Stimulated activated memory B cell treated with anti-CD40 and anti-IgM and Interleukin-4, amounts not matched to agents 10 μg/mL and 1 μg/mL and 100 μg/mL, for 72 hours (primary cell): Measurements from ENCODE around the gene ARL10.

ENCODE experiments used
- ATAC-seq: fragments of 150-1000 bp; cut with Tn5 transposase; 2 replicates; pipeline ENCODE4 v1.10.0; 2021
- H3K27ac Mint-ChIP-seq: one replicate; pipeline ENCODE4 v1.8.0; 2022; ENCODE audit warnings: mild to moderate bottlenecking, mixed read lengths
- H3K27me3 Mint-ChIP-seq: one replicate; pipeline ENCODE4 v1.8.0; 2022; ENCODE audit warnings: mixed read lengths
- H3K36me3 Mint-ChIP-seq: one replicate; pipeline ENCODE4 v1.8.0; 2022; ENCODE audit warnings: mixed read lengths
- H3K4me1 Mint-ChIP-seq: one replicate; pipeline ENCODE4 v1.8.0; 2022; ENCODE audit warnings: mixed read lengths
- H3K4me3 Mint-ChIP-seq: one replicate; pipeline ENCODE4 v1.8.0; 2022; ENCODE audit warnings: mild to moderate bottlenecking, moderate library complexity, mixed read lengths
- H3K9me3 Mint-ChIP-seq: one replicate; pipeline ENCODE4 v1.8.0; 2022; ENCODE audit warnings: mixed read lengths

The ARL10 gene

DNA sequence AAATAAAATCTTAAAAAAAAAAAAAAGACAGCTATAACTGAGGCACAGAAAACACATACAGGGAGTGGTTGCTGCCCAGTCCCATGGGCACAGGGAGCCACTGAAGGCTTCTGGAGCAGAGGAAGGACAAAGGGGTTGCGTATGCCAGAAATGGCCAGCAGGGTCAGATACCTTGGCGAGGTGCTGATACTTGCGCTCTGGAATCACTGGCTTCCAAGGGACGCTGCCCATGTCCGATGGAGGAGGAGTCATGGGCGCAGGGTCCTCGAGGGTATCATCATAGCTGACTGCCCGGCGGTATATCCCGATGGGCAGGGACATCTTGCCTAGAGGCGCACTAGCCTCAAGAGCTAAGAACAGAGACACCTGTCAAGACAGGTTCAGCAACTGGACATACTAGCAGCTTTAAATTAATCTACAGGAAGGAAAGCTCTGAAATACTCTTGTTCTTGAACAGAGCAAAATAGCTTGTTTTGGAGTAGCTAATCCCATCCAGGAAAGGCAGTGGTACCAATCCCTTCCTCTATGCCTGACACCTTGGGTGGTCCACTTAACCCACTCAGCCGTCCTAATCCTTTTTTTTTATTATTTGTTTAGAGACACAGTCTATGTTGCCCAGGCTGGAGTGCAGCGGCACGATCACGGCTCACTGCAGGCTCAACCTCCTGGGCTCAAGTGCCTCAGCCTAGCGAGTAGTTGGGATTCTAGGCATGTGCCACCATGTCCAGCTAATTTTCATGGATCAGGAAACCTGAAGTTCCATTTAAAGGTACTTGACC, 9.7 kb upstream of the ARL10 start:
- no peak for ATAC-seq
- Mint-ChIP-seq H3K4me1 (peaks cover 48% of the 10 kb centered on the region), H3K9me3 (no peaks in the 10 kb centered on the region), H3K27ac (no peak overlapping the region), H3K27me3 (no peaks in the 10 kb centered on the region), H3K4me3 (no peak overlapping the region), H3K36me3 (peaks cover 42% of the 10 kb centered on the region)

DNA sequence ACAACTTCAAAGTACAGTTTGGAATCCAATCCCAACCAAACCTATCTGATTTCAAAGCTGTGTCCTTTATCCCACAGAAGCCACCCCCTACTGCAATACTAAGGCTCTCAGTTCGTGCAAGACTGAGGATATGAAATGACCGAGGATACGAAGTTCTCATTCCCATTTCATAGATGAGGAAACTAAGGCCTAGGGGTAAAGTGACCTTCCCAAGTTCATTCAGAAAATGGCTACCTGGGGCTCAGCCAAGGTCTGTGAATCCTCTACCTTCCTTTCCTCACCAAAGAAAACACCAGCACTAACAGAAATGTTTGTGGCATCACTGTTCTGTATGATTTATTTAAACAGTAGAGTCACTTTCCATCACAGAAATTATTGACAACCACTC, 9.1 kb upstream of the ARL10 start:
- no peaks in the 10 kb centered on the region for H3K9me3 Mint-ChIP-seq
- no peak overlapping the region for H3K27ac Mint-ChIP-seq
- H3K4me1 Mint-ChIP-seq: peaks cover 54% of the 10 kb centered on the region
- peaks cover 38% of the 10 kb centered on the region for H3K36me3 Mint-ChIP-seq
- no peak overlapping the region for H3K4me3 Mint-ChIP-seq
- no peaks in the 10 kb centered on the region for H3K27me3 Mint-ChIP-seq
- no peak for ATAC-seq

DNA sequence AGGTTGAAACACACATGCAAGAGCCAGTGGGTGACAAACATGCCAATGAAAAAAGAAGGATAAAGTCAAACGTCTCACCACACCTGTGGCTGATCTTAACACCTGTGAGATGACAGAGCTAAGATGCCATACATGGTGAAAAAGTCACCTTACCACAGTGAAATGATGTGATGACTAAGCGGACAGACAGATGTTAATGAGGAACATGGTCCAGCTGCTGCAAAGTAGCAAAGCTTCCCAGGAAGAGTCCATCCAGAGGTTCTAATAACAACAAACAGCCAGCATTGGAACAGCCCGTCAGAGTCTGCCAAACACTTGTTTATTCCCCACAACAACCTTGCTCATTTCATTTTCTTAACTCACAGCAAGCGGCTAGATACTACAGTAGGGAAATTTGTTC, 5.6 kb upstream of the ARL10 start:
- Mint-ChIP-seq H3K27me3 (no peaks in the 10 kb centered on the region), H3K27ac (no peak overlapping the region), H3K4me3 (peak overlapping the region; percentile 36), H3K9me3 (no peaks in the 10 kb centered on the region), H3K4me1 (peaks cover 47% of the 10 kb centered on the region), H3K36me3 (peaks cover 18% of the 10 kb centered on the region)
- no peak for ATAC-seq

DNA sequence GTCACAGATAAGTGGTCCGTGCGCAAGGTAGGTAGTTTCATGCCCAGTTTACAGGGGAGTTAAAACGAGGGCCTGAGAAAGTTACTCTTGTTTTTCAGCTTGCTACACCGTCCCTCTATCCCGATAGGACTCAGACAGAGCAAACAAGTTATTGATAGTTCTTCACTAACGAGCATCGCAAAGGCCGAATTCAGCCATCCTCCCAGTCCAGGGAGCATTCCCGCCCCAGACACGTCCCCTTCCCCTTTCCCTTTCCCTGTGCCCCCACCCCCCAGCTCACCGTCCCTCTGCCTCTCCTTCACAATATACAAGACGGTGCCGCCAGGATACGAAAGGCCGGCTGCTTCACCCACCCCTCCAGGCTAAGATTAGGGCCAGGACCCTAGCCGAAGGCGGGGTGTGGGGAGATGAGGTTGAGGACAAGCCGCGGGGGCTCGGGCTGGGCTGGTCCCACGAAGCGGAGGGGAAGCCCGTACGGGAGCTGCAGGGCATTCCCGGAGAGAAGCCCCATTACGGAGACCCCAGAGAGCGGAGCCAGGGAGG, 4.3 kb upstream of the ARL10 start:
- ATAC-seq: peak; percentile 0
- H3K4me3 Mint-ChIP-seq: peak overlapping the region; percentile 99
- peaks cover 44% of the 10 kb centered on the region for H3K4me1 Mint-ChIP-seq
- H3K9me3 Mint-ChIP-seq: no peaks in the 10 kb centered on the region
- peaks cover 14% of the 10 kb centered on the region for H3K36me3 Mint-ChIP-seq
- H3K27me3 Mint-ChIP-seq: no peaks in the 10 kb centered on the region
- H3K27ac Mint-ChIP-seq: peak overlapping the region; percentile 98

DNA sequence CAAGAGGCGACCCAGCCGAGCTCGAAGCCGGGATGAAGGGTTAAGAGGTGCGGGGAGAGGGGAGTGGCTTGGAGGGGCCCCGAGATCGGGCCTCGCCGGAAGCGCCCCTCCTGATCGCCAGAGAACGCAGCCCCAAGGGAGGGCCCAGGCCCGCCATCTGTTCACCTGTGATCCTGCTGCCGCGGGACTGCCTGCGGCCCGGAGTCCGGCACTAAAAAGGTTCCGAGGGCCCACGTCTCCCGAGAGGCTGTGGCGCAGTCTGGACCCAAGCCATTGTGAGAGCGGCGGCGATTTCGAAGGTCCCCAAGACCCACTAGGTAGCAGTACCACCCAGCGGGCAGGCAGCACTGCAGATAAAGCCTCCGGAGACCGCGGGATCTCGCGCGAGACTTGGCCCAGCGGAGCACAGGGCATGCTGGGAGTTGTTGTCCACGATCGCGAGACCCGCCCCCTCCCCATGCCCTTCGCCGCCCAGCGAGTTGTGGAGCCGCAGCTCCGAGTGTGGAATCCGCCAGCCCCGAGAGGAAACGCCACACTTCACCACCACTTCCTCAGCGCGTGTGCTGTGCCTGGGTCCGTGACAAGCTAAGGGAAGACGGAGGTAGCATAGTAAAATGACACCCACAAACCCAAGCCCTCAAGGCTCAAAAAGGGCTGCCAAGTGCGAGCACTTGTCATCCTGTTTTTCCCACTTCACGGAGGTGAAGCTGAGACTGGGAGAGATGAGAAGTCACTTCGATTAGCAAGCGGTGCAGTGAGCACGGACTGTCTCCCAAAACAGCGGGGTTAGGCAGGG, 3.7 kb upstream of the ARL10 start, which contains the start of gene KIAA1191:
TSS of gene KIAA1191 (minus strand) at position 328 of the 796 bp plus-strand sequence. CDS start 2,256 bp downstream, outside the sequence.
- peak within 1 kb of the TSS; percentile 99 for H3K4me3 Mint-ChIP-seq
- no peaks in the 10 kb centered on the region for H3K27me3 Mint-ChIP-seq
- peak; percentile 95 for ATAC-seq
- H3K27ac Mint-ChIP-seq: peak within 1 kb of the TSS; percentile 98
- peaks cover 14% of the 10 kb centered on the region for H3K36me3 Mint-ChIP-seq
- no peaks in the 10 kb centered on the region for H3K9me3 Mint-ChIP-seq
- peaks cover 44% of the 10 kb centered on the region for H3K4me1 Mint-ChIP-seq

DNA sequence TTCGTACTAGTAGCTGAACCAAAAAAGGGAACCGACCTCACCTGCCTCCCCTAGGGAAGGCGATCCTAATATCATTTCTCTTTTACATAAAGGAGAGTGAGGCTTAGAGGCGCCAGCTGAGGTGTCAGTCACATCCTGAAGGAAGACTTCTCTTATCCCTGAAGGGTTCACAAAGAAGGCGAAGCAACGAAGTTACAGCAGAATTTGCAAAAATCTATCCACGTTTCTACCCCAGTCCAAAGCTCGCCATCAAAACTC, 3.1 kb upstream of the ARL10 start:
- ATAC-seq: peak; percentile 68
- Mint-ChIP-seq H3K4me1 (peaks cover 45% of the 10 kb centered on the region), H3K36me3 (peaks cover 15% of the 10 kb centered on the region), H3K4me3 (peak overlapping the region; percentile 99), H3K9me3 (no peaks in the 10 kb centered on the region), H3K27ac (peak overlapping the region; percentile 98), H3K27me3 (no peaks in the 10 kb centered on the region)

DNA sequence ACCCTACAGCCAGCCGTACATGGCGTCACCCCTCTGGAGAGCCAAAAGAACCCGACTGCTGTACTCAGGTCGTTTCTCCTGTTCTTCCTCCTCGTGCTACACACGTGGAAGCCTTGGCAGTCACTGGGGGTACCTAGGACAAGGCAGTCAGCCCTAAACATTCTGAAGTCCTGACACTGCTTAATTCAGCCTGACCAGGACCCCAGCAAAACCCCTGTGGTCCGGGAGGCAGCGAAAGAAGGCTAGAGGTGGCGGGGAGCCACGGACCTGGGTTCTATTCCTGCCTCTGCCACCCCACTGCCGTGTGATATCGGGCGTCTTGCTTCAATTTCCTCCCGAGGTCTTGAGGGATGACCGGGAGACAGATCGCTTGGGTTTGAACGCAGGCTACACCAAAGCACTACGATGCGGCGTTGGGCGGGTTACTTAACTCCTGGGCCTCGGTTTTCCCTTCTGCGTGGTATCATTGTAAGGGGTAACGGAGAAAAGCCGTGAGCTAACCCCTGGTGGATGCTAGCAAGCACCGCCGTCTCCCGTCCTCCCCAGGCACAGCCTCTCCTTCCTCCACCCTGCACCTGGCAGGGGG, 429 bp upstream of the ARL10 start:
- H3K9me3 Mint-ChIP-seq: no peaks in the 10 kb centered on the region
- H3K4me1 Mint-ChIP-seq: peaks cover 35% of the 10 kb centered on the region
- H3K4me3 Mint-ChIP-seq: peak overlapping the region; percentile 83
- H3K27ac Mint-ChIP-seq: peak overlapping the region; percentile 79
- no peaks in the 10 kb centered on the region for H3K27me3 Mint-ChIP-seq
- peaks cover 14% of the 10 kb centered on the region for H3K36me3 Mint-ChIP-seq
- ATAC-seq: no peak

DNA sequence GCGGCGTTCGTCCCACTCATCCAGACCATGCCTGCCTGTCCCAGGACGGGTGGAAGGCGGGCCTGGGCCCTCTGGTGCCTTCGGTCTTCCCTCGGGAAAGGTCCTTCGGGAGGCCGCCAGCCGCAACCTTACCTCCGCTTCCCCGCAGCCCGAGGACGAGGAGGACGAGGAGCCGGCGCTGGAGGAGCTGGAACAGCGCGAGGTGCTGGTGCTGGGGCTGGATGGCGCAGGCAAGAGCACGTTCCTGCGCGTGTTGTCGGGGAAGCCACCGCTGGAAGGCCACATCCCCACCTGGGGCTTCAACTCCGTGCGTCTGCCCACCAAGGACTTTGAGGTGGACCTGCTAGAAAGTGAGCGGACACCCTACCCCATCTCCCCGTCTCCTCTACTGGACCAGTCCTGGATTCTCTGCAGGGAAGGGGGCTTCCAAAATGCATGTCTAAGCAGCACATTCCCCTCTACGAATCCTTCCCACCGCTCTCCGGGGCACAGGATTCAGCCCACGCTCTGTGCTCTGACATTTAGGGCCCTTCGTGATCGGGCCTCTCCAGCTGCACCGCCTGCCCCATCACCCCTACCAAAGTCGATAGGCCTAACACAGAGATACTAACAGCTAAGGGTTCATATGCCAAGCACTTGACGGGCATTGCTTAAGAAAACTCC, 1.1 kb downstream of the ARL10 start:
- H3K27ac Mint-ChIP-seq: no peak overlapping the region
- H3K4me1 Mint-ChIP-seq: peaks cover 23% of the 10 kb centered on the region
- no peaks in the 10 kb centered on the region for H3K9me3 Mint-ChIP-seq
- peak overlapping the region; percentile 63 for H3K4me3 Mint-ChIP-seq
- no peaks in the 10 kb centered on the region for H3K27me3 Mint-ChIP-seq
- H3K36me3 Mint-ChIP-seq: peaks cover 26% of the 10 kb centered on the region
- no peak for ATAC-seq

DNA sequence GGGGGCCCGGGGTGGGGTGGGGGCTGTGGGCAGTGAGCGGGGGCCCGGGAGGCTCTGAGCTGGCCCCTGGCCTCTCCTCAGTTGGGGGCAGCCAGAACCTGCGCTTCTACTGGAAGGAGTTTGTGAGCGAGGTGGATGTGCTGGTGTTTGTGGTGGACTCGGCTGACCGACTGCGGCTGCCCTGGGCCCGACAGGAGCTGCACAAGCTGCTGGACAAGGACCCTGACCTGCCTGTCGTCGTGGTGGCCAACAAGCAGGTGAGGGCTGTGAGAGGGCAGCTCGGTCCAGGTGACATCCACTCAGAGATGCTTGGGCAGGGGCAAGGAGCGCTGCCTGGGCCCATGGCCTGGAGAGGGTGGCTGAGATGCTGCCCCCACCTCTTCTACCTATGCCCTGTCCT, 3.4 kb downstream of the ARL10 start:
- no peak overlapping the region for H3K4me3 Mint-ChIP-seq
- ATAC-seq: no peak
- peaks cover 11% of the 10 kb centered on the region for H3K4me1 Mint-ChIP-seq
- peaks cover 27% of the 10 kb centered on the region for H3K36me3 Mint-ChIP-seq
- H3K27ac Mint-ChIP-seq: no peak overlapping the region
- no peaks in the 10 kb centered on the region for H3K27me3 Mint-ChIP-seq
- no peaks in the 10 kb centered on the region for H3K9me3 Mint-ChIP-seq

DNA sequence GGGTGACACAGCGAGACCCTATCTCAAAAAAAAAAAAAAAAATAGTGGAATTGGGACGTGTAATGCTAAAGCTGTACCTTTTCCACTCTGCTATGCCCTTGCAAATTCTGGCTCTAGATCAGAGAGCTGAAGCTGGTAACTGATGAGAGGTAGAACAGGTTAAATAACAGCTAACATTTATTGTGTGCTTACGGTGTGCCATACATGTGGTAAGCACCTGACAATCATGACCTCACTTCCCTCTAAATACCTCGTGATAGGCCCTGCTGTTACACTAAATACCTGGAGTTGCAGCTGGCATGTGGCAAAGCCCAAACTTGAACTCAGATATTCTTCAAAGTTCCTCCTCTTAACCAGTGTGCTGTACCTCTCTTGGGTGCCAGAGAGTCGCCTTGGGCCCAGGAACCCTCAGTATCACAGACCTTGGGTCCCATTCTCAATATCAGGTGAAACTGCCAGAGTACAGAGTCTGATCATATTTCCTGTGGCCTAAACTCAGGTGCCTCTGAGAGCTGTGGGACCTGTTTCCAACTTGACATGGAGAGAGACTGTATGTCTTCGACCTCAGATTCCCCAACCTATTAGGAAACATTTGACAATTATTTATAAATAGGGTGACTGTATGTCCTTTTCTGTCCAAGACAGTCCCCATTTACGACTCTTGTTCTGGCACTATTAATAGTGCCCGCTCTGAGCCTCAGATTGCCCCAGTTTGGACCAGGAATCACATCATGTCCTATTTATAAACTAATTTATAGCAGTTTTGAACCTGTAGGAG, 4.8 kb downstream of the ARL10 start:
- Mint-ChIP-seq H3K27me3 (no peaks in the 10 kb centered on the region), H3K36me3 (peaks cover 30% of the 10 kb centered on the region), H3K4me1 (peaks cover 11% of the 10 kb centered on the region), H3K4me3 (no peak overlapping the region), H3K27ac (no peak overlapping the region), H3K9me3 (no peaks in the 10 kb centered on the region)
- ATAC-seq: no peak

DNA sequence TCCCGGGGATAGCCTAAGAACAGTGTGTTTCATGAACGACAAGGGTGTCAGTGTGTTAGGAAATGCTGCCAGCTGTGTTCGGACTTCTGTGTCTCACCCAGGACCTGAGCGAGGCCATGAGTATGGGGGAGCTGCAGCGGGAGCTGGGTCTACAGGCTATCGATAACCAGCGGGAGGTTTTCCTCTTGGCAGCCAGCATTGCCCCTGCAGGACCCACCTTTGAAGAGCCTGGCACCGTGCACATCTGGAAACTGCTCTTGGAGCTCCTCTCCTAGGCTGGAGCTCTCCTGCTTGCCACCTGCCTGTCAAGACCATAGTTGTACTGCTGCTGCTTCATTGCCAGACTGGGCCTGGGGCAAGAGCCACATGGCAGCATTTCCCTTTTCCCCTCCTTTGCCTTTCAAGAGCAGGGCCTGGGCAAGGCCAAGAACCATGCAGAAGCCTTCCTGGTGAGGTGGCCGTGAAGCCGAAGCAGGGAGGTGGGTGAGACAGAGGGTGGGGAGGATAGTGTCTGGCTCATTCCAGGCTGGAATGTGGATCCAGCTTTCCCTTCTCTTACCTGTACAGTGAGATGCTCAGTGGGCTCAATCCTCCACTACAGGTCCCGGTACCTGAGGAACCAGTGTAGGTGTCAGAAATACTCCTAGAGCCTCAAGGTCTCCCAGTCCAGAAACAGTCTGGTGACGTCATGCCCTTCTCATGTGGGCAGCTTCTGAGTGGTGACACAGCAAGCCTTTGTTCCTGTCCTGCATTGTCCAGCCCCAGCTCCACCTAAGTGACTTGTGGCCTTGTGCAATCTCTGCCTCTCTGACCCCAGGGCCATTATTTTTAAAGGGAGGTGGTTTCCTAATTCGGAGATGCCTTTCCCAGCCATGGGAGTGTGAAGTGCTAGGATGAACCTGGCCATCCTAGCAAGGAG, 6.6 kb downstream of the ARL10 start:
- no peaks in the 10 kb centered on the region for H3K27me3 Mint-ChIP-seq
- peaks cover 48% of the 10 kb centered on the region for H3K36me3 Mint-ChIP-seq
- no peaks in the 10 kb centered on the region for H3K9me3 Mint-ChIP-seq
- H3K4me3 Mint-ChIP-seq: no peak overlapping the region
- H3K4me1 Mint-ChIP-seq: peaks cover 11% of the 10 kb centered on the region
- H3K27ac Mint-ChIP-seq: no peak overlapping the region
- no peak for ATAC-seq

DNA sequence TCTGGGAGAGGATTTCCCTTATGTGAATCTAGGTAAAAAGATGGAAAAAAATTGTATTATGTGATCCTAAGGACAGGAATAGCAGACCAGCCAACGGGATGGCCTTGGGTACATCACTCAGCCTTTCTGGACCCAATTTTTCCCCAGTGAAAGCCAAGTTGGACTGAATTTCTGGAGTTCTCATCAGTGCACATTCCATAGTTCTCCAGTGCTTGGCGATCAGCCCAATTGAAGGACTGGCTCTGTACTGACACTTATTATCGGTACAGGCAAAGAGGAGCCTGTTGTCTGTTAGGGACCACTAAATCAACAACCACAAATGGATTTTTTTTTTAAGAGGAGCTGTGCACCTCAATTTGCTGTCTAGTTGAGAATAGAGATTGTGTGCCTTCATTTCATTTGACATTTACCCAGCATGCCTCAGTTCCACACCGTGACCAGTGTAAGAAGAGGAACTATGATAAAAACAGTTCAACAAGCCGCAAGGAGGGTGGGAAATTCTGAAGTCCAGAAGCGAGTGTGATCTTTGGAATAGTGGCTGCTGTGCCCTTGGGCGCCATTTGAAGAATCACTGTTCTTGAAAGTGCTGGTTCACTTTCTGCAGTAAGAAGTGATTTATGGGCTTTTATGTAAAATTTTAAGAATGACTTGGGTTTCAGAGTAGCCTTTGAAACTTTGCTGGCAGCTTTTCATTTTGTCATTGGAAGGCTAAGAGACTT, 8.0 kb downstream of the ARL10 start:
- Mint-ChIP-seq H3K27me3 (no peaks in the 10 kb centered on the region), H3K4me3 (no peak overlapping the region), H3K9me3 (no peaks in the 10 kb centered on the region), H3K27ac (no peak overlapping the region), H3K36me3 (peaks cover 34% of the 10 kb centered on the region), H3K4me1 (no peaks in the 10 kb centered on the region)
- ATAC-seq: peak; percentile 80

DNA sequence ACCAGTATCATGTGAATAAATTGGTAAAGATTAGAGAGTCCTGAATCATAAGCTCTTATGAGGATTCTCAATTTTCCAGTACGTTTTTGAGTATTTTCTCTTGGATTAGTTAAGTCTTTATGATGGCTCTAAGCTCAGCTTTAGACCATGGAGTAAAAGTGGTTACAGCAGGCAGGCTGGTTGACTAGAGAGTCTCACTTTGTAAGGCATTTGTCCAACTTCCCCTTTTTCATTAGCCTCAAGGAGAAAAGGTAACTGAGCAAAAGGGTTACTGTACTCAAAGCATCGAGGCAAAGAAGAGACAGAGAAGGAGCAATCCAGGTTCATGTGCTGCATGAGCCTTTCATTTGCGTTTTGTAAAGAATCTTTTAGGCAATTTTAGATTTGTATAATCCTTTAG, 14.6 kb downstream of the ARL10 start:
- Mint-ChIP-seq H3K4me1 (peaks cover 15% of the 10 kb centered on the region), H3K36me3 (peaks cover 47% of the 10 kb centered on the region), H3K4me3 (no peak overlapping the region), H3K27ac (peak overlapping the region; percentile 22), H3K9me3 (no peaks in the 10 kb centered on the region), H3K27me3 (no peaks in the 10 kb centered on the region)
- ATAC-seq: peak; percentile 78
